Peyer's patch (tissue), 4 donors: ENCODE results near the gene KRTAP19-2.
"Not testable (repeated sequence)": the region's sequence is repeated elsewhere in the genome, so short reads cannot be mapped to it uniquely, and the experiment has no call there.

Source experiments
- CTCF ChIP-seq, 6 experiments: fragments of 450-650 bp in 4 of 6; fragments of 200-600 bp in 2 of 6; sonication (generic) in 1 of 6; IDR thresholded peaks; one replicate each; pipeline ENCODE4 v1.5.1; 2017 to 2019; ENCODE audit warnings: antibody characterized with exemption in 6 of 6, mild to moderate bottlenecking in 3 of 6, moderate library complexity in 1 of 6
- POLR2A ChIP-seq, 2 donors: fragments of 450-650 bp; IDR thresholded peaks; one replicate each; pipeline ENCODE4 v1.5.1; 2017; ENCODE audit warnings: antibody characterized with exemption in 2 of 2, mild to moderate bottlenecking in 2 of 2, moderate library complexity in 2 of 2

GRCh38 chr21:30505621-30506205 lies 18.5 kb upstream of the KRTAP19-2 start:
- TF ChIP-seq CTCF, POLR2A (IDR thresholded peaks at IDR 0.05): not testable (repeated sequence)
